Astrocyte of the hippocampus (primary cell): Measurements from ENCODE around the gene LRP5.
A peak's percentile ranks its signal among the peaks of the same experiment; 100 is the strongest.

Experiments
- DNase-seq: peaks from one replicate; pipeline ENCODE4 v3.0.0; 2011; ENCODE audit warnings: low read depth, low spot score

Gene LRP5

DNA sequence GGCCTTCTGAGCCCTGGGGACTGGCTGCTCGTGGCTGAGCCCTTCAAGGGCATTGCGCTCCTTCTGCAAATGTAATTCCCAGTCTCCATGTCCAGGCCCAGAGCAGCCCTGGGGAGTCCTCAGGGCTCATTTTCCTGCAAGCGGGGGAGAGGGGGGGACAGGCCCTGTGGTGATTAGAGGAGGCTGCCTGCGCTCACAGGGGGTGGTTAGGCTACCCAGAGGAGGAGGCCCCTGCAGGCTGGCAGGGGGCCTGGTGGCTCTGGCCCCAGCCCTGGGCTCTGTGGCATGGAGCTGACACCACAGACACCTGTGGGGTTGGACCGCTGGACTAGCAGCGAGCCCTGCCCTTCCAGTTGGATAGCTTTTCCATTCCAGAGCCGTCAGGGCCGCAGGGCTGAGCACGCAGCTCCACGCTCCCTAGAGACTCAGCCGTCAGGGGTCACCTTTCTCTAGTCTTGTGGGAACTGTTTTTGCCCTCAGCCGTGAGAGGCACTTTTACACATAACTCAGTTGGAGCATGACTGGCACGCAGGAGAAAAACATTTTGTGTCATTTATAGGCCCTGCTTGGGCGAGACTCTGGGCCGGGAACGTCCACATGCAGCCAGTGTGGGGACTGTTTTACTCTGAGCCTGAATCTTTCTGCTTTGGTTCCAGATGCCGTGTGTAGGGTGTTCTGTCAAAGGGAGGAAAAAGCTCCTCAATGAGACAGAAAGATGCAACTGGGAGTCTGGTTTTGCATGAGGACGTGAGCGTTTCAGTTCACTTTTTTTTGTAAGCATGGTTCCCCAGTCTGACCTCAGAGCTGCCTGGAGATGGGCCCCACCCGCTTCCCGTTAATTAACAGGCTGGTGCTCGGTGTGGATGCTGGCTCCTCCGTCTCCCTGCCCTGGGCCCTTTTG lies 58.1 kb downstream of the LRP5 start:
- peak; percentile 36 for DNase-seq

DNA sequence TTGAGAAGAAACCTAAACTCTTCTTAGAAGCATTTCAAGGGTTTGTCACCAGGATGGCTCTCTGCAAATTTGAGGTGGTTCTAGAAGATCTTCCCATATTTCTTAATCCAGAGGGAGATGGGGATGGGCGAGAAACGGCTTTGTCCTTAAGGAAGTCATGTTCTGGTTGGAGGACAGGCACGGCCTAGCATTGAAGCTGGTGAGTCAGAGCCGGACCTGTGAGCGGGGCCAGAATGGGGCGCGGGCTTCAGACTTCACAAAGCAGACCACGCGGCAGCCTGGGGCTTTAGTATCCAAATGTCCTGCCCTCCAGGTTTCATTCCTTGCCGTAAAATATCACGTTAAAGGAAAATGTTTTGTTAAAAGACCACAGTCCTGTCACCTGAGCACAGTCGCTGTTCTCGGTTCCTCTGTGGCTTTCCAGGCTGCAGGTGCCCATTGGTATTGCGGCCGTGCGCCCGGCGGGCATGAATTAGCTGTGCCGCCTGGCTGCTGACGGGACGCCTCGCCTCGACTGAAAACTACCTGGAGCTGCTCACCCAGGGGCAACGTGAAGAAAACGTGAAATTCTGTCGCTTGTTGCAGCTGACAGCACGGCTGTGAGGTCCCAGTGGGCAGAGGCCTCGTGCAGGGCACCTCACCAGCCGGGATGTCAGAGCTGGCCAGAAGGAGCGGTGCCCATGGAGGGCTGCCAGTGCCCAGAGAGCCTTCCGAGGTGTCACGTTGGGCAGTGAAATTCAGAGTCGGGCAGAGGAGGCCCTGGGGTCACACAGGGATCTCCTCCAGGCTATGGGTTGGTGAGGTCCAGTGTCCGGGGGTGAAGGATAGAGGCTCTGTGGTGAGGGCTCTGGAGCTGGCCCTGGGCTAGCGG lies 59.0 kb downstream of the LRP5 start:
- peak; percentile 69 for DNase-seq

DNA sequence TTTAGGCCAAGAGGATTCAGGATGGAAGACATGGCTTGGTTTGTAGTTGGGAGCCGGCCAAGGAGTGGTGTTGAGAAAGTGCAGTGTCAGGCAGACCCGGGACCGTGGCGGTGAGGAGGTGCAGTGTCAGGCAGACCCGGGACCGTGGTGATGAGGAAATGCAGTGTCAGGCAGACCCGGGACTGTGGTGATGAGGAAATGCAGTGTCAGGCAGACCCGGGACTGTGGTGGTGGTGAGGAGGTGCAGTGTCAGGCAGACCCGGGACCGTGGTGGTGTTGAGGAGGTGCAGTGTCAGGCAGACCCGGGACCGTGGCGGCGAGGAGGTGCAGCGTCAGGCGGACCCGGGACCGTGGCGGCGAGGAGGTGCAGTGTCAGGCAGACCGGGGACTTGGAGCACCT lies 59.7 kb downstream of the LRP5 start:
- no peak for DNase-seq

DNA sequence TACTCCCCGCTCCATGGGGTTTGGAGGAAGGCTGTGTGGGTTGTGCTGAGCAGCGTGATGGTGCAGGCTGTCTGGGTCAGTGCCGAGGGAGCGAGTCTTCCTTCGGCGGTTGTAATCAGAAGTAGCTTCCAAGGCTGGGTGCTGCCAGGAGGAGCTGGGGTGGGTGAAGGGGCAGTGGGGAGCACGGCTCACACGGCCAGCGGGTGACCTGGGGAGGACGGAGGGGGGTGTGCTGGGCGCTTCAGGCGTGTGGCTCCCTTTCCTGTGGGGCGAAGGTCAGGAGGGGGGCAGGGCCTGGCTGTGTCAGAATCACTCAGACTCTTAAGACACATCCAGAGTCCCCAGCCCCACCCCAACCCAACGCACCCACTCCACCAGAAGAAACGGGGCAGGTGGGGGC lies 60.2 kb downstream of the LRP5 start:
- DNase-seq, result no peak

DNA sequence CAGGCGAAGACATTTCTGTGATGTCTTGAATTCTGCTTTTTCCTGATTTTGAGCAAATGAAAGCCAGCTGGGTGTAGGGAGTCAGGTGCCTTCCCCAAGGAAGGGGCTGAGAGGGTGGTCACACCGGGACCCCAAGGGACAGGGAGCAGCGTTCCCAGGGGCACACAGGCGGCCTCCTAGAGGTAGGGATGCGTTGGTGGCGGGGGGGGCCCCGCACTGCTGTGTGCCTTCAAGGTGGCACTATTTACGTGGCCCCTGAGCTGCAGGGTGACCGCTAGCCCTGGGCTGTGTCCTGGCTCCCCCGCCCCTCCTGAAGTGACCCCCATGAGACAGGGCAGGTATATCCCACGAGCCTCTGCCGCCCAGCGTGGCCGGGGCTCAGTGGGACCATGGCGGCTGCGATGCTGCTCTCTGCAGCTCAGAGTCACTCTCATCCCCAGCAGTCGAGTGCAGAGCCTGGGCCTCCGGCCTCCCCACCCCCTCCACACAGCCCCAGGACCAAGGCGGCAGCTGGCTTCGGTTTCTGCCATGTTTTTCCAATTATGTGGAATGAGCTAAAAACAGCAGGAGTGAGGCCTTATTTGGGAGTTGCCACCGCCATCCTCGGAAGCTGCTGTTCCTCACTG lies 60.9 kb downstream of the LRP5 start:
- DNase-seq, result peak; percentile 43

DNA sequence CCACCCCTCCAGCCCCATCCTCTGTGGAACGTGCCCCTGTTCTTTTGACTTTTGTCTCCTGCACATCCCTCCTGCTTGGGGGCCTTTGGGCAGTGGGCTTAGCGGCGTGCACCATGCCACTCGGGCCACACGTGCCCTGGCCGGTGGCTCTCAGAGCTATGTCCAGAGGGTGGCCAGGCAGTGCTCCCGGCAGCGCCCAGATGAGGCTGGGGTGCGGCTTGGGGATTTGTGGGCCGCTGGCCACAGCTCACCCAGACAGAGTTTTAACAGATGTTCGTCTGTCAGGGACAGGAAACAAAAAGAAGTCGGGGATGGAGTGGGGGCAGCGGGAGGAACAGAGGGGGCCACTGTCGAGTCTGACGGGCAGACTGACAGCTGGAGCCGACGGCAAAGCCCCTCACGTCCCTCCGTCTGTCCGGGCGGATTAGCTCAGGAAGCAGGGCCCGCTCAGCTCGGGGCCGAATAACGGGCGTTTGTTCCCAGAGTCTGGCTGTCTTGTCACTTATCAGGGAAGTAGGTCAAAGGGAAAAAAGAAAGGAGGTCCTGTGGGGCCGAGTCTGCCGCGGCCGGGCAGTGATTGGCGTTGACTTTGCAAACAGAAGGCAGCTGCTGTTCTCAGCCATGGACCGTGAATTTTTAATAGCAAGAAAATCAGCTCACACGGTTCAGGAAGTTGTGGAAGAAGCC lies 61.6 kb downstream of the LRP5 start:
- peak; percentile 58 for DNase-seq

DNA sequence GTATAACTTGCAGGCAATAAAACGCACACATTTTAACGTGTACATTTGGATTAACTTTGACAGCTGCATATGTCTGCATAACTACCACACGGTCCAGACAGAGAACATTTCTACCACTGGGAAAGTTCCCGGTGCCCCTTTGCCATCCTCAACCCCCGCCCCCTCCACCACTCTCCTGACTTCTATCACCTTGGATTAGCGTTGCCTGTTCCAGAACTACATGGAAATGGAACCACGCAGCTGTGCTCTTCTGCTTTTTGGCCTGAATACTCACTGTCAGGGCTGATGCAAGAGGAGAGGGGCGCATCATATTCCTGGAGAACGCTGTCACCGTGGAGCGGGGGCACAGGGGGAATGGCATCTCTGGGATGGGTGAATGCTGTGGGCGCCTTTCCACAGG lies 62.1 kb downstream of the LRP5 start:
- no peak for DNase-seq

DNA sequence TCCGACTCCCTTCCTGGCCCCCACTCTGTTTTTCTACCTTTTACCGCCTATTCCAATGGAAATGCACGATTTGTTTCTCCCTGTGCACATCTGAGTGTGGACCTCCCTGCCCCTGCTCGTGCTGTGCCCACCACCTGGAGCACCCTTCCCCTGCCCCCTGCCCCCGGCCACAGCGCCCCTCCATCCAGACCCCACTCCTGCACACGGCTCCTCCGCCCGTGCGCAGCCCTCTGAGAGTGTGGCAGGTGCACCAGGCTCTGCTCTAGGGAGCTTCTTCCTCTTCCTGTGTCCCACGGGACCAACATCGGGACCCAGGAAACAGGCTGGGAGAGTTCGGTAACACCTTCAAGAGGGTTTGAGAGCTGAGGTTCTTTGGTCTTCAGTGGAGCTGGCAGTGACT lies 62.9 kb downstream of the LRP5 start:
- DNase-seq, result no peak

DNA sequence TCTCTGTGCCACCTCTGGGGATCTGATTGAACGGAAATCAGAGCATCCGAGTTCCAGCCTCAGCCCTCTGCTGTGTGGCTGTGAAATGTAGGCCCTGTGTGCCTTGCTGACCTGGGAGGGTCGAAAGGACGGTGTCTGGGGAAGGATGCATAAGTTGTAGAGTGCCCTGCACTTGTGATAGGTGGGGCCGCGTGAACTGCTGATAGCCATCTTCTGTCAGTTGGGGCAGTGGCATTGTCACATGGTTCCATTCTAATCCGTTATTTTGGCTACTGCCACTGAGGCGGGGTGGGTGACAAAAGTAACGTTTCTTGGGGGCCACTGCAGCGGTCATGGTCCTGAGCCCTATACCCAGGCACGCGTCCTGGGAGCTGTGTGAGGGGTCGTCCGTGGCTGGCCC lies 63.4 kb downstream of the LRP5 start:
- DNase-seq, result no peak

DNA sequence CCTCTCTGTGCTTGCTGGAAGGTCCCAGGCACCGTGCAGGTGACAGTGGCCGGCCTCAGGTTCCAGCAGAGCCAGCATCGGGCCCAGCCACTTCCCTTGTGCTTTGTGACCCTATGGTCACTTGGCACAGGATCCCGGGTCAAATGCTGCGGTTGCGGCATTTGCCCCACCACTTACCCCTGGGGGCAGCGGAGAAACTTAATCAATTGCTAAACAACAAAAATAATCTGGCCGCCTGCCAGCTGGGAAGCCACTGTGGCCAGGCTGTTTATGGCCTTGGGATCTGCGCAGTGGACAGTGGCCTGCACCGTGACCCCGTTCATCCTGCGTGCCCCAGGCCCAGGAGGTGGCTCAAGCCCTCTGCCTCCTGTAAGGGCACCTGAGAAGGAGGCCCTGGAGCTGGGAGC lies 65.0 kb downstream of the LRP5 start:
- no peak for DNase-seq

DNA sequence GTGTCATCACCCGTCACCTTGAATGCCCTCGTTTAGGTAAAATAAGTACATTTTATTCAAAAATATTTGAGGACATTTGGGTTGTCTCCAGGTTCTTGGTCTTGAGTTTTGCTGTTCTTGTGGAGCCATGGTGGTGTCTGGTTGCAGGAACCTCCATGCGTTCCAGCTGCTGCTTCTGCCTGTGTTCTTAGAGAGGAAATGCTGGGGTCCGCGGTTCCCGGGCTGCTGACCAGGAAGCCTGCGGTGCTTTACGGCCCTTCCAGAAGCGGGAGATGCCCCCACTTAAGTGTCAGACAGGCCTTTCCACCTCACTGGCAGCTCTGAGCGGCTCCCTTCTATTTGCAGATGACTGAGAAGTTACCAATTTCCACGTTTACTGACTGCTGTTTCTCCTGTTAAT lies 66.8 kb downstream of the LRP5 start:
- DNase-seq, result no peak

DNA sequence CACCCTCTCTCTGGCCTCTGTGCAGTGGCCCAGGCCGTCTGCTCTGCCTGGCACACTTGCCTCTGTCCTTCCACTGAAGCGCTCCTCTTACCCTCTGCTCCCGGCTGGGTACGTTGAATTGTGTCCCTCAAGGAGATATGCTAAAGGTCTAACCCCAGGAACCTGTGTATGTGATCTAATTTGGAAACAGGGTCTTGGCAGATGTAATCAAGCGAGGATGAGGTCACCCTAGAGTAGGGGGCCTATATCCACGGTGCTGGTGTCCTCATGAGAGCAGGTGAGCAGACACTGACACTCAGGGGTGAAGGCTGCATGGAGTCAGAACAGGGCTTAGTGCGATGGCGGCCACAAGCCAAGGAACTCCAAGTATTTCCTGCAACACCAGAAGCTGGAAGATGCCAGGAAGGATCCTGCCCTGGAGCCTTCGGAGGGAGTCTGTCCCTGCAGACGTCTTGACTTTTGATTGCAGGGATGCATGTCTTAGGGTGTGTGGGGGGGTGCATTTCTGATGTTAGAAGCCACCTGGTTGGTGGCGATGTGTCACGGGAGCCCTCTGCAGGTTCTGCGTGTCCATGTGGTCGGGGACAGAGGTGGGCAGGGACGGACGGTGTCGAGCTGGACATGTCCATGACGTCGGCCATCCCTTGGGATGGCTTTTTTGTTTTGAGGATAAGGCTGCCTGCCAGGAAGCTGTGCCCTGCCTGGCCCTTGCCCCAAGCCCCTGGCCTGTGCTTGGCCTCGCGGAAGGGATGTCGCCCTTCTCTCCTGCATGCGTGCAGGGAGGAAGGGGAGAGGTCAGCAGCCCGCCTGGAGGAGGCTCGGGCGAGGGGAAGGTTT lies 68.6 kb downstream of the LRP5 start:
- peak; percentile 46 for DNase-seq

DNA sequence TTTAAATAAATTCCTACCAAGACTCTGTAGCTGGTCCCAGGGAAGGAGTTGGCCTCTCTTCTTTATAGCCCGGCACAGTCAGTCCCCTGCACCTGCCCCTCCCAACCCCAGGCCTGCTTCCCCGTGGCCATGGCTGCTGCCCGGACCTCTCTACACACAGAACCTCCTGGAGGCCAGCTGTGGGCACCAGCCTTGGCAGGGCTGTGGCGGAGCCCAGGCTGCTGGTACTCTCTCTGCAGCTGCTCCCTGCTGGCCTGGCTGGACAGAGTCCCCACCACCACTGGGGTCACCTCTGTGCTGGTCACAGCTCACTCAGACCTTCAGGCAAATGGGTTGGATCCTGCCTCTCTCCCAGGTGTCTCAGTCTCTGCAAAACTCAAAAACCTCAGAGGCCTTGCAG lies 69.3 kb downstream of the LRP5 start:
- no peak for DNase-seq

DNA sequence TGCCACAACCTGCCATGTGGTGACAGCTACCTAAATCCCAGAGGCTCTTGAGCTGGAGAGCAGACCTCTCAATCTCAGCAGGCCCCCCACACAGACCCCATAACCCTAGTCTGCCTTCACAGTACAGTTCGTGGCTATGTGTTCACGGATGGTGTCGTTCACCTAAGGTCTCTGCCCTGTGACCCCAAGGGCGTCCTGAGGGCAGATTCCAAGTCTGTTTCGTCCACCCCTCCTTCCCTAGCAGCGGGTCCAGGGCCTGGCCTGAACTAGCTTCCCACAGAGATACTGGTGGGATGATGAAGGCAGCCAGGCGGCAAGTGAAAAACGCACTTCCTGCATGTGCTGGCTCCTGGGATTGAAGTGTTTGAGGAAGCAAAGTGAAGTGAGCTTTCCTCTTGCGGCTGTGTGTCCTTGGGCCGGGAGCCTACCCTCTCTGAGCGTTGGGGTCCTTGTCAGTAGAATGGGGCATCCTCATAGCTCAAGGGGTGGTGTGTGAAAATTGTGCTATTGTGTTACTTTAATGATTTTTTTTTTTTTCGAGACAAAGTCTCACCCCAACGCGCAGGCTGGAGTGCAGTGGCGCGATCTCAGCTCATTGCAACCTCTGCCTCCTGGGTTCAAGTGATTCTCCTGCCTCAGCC lies 70.1 kb downstream of the LRP5 start:
- DNase-seq, result no peak

DNA sequence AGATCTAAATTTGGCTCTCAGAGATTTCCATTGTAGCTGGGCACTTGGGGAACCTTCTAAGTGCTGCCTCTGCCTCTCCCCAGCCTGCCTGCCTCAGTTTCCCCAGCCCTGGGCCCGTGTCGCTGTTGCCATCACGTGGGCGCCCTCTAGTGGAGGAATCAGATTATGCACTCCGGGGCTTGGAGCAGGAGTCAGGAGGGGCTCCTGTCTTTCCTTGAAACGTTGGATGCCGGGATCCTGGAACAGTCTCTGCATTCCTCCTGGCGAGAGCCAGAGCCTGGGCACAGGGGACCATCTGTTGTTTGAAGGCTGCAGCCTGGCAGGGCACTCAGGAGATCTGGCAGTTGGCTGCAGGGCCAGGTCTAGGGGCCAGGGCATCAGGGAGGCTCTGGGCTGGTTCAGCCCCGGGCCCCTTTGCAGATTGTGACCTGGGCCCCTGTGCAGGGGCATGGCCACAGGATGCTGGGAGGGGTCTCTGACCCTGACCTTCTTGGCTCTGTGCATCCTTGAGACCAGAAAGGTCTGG lies 71.6 kb downstream of the LRP5 start:
- DNase-seq, result peak; percentile 76

DNA sequence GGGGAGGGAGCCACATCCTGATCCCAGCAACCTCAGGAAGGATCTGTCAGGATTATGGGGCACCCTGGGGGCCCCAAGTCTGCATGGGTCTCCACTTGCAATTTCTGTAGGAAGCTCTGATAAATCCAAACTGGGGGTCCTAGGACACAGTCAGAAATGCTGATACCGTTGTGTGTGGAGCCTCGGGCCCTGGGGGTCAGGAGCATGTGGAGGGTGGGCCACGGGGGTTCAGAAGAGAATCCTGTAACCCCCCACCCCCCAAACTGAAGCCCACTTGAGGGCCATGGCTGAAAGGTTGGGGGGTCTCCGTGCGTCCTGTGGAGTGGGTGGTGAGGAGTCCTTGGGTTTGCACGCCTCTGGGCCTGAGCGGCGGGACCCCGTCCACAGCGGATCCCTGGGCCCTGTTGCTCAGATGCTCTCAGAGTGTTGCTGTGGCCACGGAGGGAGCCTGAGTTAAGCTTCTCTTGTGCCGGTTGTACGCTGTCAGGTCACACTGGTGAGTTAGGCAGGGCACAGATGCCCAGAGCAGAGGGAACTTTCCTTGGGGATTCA lies 72.2 kb downstream of the LRP5 start:
- no peak for DNase-seq

DNA sequence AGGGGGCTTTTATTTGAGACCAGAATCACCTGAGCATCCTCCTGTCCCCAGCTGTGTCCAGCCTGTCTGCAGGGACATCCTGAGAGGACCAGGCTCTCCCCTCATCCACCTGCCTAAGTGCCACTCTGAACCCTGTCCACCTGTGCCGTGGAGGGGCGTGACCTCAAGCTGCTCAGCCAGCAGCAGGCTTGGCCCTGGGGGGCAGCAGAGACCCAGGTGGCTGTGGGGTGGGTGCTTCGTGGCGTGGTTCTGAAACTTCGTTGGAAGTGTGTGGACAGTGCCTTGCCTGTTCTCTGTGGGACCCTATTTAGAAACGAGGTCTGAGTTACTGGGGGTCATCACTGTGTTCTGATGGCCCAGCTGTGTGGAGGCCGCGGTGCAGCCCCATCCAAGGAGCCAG lies 72.7 kb downstream of the LRP5 start:
- DNase-seq, result no peak

DNA sequence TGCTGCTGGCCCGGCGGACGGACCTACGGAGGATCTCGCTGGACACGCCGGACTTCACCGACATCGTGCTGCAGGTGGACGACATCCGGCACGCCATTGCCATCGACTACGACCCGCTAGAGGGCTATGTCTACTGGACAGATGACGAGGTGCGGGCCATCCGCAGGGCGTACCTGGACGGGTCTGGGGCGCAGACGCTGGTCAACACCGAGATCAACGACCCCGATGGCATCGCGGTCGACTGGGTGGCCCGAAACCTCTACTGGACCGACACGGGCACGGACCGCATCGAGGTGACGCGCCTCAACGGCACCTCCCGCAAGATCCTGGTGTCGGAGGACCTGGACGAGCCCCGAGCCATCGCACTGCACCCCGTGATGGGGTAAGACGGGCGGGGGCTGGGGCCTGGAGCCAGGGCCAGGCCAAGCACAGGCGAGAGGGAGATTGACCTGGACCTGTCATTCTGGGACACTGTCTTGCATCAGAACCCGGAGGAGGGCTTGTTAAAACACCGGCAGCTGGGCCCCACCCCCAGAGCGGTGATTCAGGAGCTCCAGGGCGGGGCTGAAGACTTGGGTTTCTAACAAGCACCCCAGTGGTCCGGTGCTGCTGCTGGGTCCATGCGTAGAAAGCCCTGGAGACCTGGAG lies 74.1 kb downstream of the LRP5 start:
- DNase-seq, result no peak

DNA sequence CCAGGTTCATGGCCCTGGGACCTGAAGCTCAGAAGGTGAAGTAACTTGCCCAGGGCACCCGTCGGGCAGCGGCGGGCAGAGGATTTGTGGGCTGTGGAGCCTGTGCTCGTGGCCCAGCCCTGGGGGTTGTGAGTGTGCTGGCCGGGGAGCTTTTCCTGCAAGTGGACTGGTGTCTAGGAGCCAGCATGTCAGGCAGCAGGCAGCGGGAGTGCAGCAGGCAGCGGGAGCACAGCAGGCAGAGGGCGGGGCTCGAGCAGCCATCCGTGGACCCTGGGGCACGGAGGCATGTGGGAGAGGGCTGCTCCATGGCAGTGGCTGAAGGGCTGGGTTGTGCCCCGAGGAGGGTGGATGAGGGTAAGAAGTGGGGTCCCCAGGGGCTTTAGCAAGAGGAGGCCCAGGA lies 75.4 kb downstream of the LRP5 start:
- DNase-seq, result no peak
